ENCODE results near the gene BSPH1. TPM values are rescaled to one million over a fixed set of nuclear protein-coding genes. Genes with fewer than 3 reads are reported as not detected.
"Not testable (repeated sequence)": the region's sequence is repeated elsewhere in the genome, so short reads cannot be mapped to it uniquely, and the experiment has no call there.

BSPH1 gene
- total and polyA plus RNA-seq, 2 of the 13 experiments (the other 11 are each of a cell fraction or from before 2014, with no cell fraction given) = not detected

- TF ChIP-seq PPARG (CRISPR knock-in tag; conservative IDR thresholded peaks at IDR 0.05) (0 out of 2 replicates have a peak, but pooled peaks have one; percentile 52), STAG1 (CRISPR knock-in tag; IDR thresholded peaks at IDR 0.05) (peak; percentile 67), ZNF331 (CRISPR knock-in tag; IDR thresholded peaks at IDR 0.05) (peak; percentile 90), HDAC2 (CRISPR knock-in tag; IDR thresholded peaks at IDR 0.05) (peak; percentile 70), KLF11 (CRISPR knock-in tag; IDR thresholded peaks at IDR 0.05) (peak; percentile 93), MLX (CRISPR knock-in tag; IDR thresholded peaks at IDR 0.05) (peak; percentile 71; the same call in 1 of the 2 replicates), PREB (CRISPR knock-in tag; IDR thresholded peaks at IDR 0.05) (peak; percentile 87; the same call in 1 of the 2 replicates), CEBPG (CRISPR knock-in tag; IDR thresholded peaks at IDR 0.05) (peak; percentile 83), KLF12 (CRISPR knock-in tag; IDR thresholded peaks at IDR 0.05; ENCODE audit: borderline replicate concordance) (peak; percentile 72; the same call in 1 of the 2 replicates), MYNN (CRISPR knock-in tag; IDR thresholded peaks at IDR 0.05; ENCODE audit: low read depth) (peak; percentile 92; the same call in 1 of the 2 replicates), KDM4B (CRISPR knock-in tag; IDR thresholded peaks at IDR 0.05) (peak; percentile 76), FOXP1 (CRISPR knock-in tag; IDR thresholded peaks at IDR 0.05) (peak; percentile 61; the same call in 1 of the 2 replicates), ZNF12 (CRISPR knock-in tag; IDR thresholded peaks at IDR 0.05) (peak; percentile 77; the same call in 1 of the 2 replicates), ZNF205 (CRISPR knock-in tag; IDR thresholded peaks at IDR 0.05) (peak; percentile 86; the same call in 1 of the 2 replicates), ZFP37 (CRISPR knock-in tag; IDR thresholded peaks at IDR 0.05; ENCODE audit: borderline replicate concordance) (peak; percentile 88; the same call in 1 of the 2 replicates), TFDP1 (CRISPR knock-in tag; IDR thresholded peaks at IDR 0.05; ENCODE audit: borderline replicate concordance) (peak; percentile 50; the same call in 1 of the 2 replicates), FOXP4 (CRISPR knock-in tag; IDR thresholded peaks at IDR 0.05) (peak; percentile 69; the same call in 1 of the 2 replicates), ZNF777 (CRISPR knock-in tag; IDR thresholded peaks at IDR 0.05) (peak; percentile 87), RXRB (CRISPR knock-in tag; IDR thresholded peaks at IDR 0.05; ENCODE audit: borderline replicate concordance) (peak; percentile 75), KDM6A (CRISPR knock-in tag; IDR thresholded peaks at IDR 0.05; ENCODE audit: low read depth) (peak; percentile 29; the same call in 1 of the 2 replicates), KMT2A (CRISPR knock-in tag; IDR thresholded peaks at IDR 0.05) (0 out of 2 replicates have a peak, but pooled peaks have one; percentile 49), ZNF652 (CRISPR knock-in tag; IDR thresholded peaks at IDR 0.05; ENCODE audit: borderline replicate concordance, low read depth) (peak; percentile 48; the same call in 1 of the 2 replicates), ELF3 (CRISPR knock-in tag; IDR thresholded peaks at IDR 0.05) (peak; percentile 90), ELF1 (CRISPR knock-in tag; IDR thresholded peaks at IDR 0.05) (peak; percentile 55; the same call in 1 of the 2 replicates), ZBTB14 (CRISPR knock-in tag; IDR thresholded peaks at IDR 0.05) (peak; percentile 80), GATAD1 (CRISPR knock-in tag; IDR thresholded peaks at IDR 0.05) (peak; percentile 72), DMAP1 (CRISPR knock-in tag; IDR thresholded peaks at IDR 0.05) (0 out of 2 replicates have a peak, but pooled peaks have one; percentile 30), HOXD1 (CRISPR knock-in tag; IDR thresholded peaks at IDR 0.05) (peak; percentile 71; the same call in 1 of the 2 replicates)
- TF ChIP-seq FOXP1 (IDR thresholded peaks at IDR 0.05) = not testable (repeated sequence)
Measured at GRCh38 chr19:47920107-47920506, 71.9 kb downstream of the BSPH1 start (continued).
